Heart left ventricle (tissue), 13 donors: Measurements from ENCODE around the gene IFI27L2.

Experiments
- CTCF ChIP-seq, 12 donors: fragments of 200-600 bp; sonication (generic) in 4 of 12; IDR thresholded peaks; one replicate each; pipeline versions ENCODE4 v1.5.0 to v1.8.0; 2018 to 2022; ENCODE audit warnings: antibody characterized with exemption in 12 of 12, mild to moderate bottlenecking in 5 of 12
- POLR2A ChIP-seq, 2 donors: fragments of 450-650 bp; IDR thresholded peaks; one replicate each; pipeline ENCODE4 v1.6.1; 2017; ENCODE audit warnings: antibody characterized with exemption in 2 of 2, mild to moderate bottlenecking in 2 of 2, moderate library complexity in 2 of 2
- donor health status: ischemic (EF 13 %, LVEDD 7.1; RV severe dilation, severe dysfunction).
- donor health status: DM: no; HTN: yes; CAD: no.
- donor health status: DM: no; HTN: no; CAD: no.
- donor health status: ischemic (EF 25% LVEDD 6.9; RV normal size, moderate dysfunction).
- donor health status: ischemic (EF 25% LVEDD 5.7; RV mildly dilated, moderate dysfunction).
- donor health status: ischemic (EF 35%, LVEDD 5.7; RV mildly dilated, moderate dysfunction).
- donor health status: nonischemic (EF 11% LVEDD 7.7; RV severe dilation, severe dysfunction).
- donor health status: DM: yes; HTN: yes; CAD: no.
- donor health status: PGD.
- donor health status: ischemic (EF 29% LVEDD 5.4; RV normal size, mild dysfunction).
- donor health status: nonischemic (EF 23%, LVEDD 6.1; RV moderate dilation, normal function).

GRCh38 chr14:94117856-94118255 lies 11.5 kb downstream of the IFI27L2 start:
- TF ChIP-seq CTCF (IDR thresholded peaks at IDR 0.05) (no peak), POLR2A (IDR thresholded peaks at IDR 0.05) (no peak)
